Measurements from ENCODE around the gene PLEKHA6.
A peak's percentile ranks its signal among the peaks of the same experiment; 100 is the strongest.

PLEKHA6 gene

GRCh38 chr1:204296431-204296988, 63.2 kb downstream of the PLEKHA6 start:
- Histone ChIP-seq H3K79me2 (ENCODE audit: control insufficient read depth, insufficient read depth, low read length) (no peaks in the 10 kb centered on the region), H3K4ac (ENCODE audit: low read depth, low read length) (no peak overlapping the region), H2BK15ac (replicated peaks; ENCODE audit: low read depth) (no peak overlapping the region), H3K27ac (ENCODE audit: low read depth, low read length) (no peak overlapping the region), H3K23ac (ENCODE audit: low read length) (no peak overlapping the region), H2AK5ac (ENCODE audit: low read length) (no peak overlapping the region), H3K4me1 (ENCODE audit: control insufficient read depth, low read depth, low read length) (peaks cover 6% of the 10 kb centered on the region), H3K79me1 (ENCODE audit: low read length) (no peaks in the 10 kb centered on the region), H3K4me2 (ENCODE audit: low read length) (no peak overlapping the region), H3K27me3 (ENCODE audit: insufficient read depth, low read length, poor library complexity) (no peaks in the 10 kb centered on the region), H3K4me3 (ENCODE audit: low read length) (no peak overlapping the region), H4K5ac (ENCODE audit: low read length) (no peak overlapping the region), H2BK5ac (ENCODE audit: low read length) (no peak overlapping the region), H3K18ac (ENCODE audit: low read length) (no peak overlapping the region), H2BK120ac (ENCODE audit: low read depth, low read length) (no peak overlapping the region), H3K9ac (ENCODE audit: low read length) (no peak overlapping the region), H3K56ac (ENCODE audit: low read length) (peak overlapping the region; percentile 18), H3K36me3 (ENCODE audit: control insufficient read depth, insufficient read depth, low read length) (no peaks in the 10 kb centered on the region), H4K8ac (ENCODE audit: low read depth, low read length) (no peak overlapping the region)
- no peak for DNase-seq
- no CpG with 5 or more reads among the region's 7 CpGs for WGBS (ENCODE audit: extremely low coverage, insufficient coverage, low lambda C conversion rate)

GRCh38 chr1:204295671-204296070, 64.1 kb downstream of the PLEKHA6 start:
- Histone ChIP-seq H3K23ac (ENCODE audit: low read length) (no peak overlapping the region), H3K4ac (ENCODE audit: low read depth, low read length) (no peak overlapping the region), H3K4me1 (ENCODE audit: control insufficient read depth, low read depth, low read length) (peaks cover 6% of the 10 kb centered on the region), H3K9ac (ENCODE audit: low read length) (no peak overlapping the region), H3K18ac (ENCODE audit: low read length) (no peak overlapping the region), H4K5ac (ENCODE audit: low read length) (no peak overlapping the region), H3K79me2 (ENCODE audit: control insufficient read depth, insufficient read depth, low read length) (no peaks in the 10 kb centered on the region), H2BK15ac (replicated peaks; ENCODE audit: low read depth) (no peak overlapping the region), H3K36me3 (ENCODE audit: control insufficient read depth, insufficient read depth, low read length) (no peaks in the 10 kb centered on the region), H3K79me1 (ENCODE audit: low read length) (no peaks in the 10 kb centered on the region), H3K27me3 (ENCODE audit: insufficient read depth, low read length, poor library complexity) (no peaks in the 10 kb centered on the region), H2AK5ac (ENCODE audit: low read length) (peak overlapping the region; percentile 24), H4K8ac (ENCODE audit: low read depth, low read length) (no peak overlapping the region), H3K27ac (ENCODE audit: low read depth, low read length) (no peak overlapping the region), H3K56ac (ENCODE audit: low read length) (no peak overlapping the region), H3K4me3 (ENCODE audit: low read length) (no peak overlapping the region), H2BK120ac (ENCODE audit: low read depth, low read length) (no peak overlapping the region), H2BK5ac (ENCODE audit: low read length) (no peak overlapping the region), H3K4me2 (ENCODE audit: low read length) (no peak overlapping the region)
- no peak for DNase-seq
- WGBS (ENCODE audit: extremely low coverage, insufficient coverage, low lambda C conversion rate) = no CpG with 5 or more reads among the region's 10 CpGs

- Histone ChIP-seq H2BK5ac (ENCODE audit: low read length) (no peak overlapping the region), H3K79me1 (ENCODE audit: low read length) (no peaks in the 10 kb centered on the region), H3K27ac (ENCODE audit: low read depth, low read length) (no peak overlapping the region), H3K56ac (ENCODE audit: low read length) (peak overlapping the region; percentile 8), H3K4me3 (ENCODE audit: low read length) (no peak overlapping the region), H3K27me3 (ENCODE audit: insufficient read depth, low read length, poor library complexity) (no peaks in the 10 kb centered on the region), H2BK15ac (replicated peaks; ENCODE audit: low read depth) (no peak overlapping the region), H3K23ac (ENCODE audit: low read length) (no peak overlapping the region), H4K5ac (ENCODE audit: low read length) (no peak overlapping the region), H3K4me1 (ENCODE audit: control insufficient read depth, low read depth, low read length) (peaks cover 6% of the 10 kb centered on the region), H3K9ac (ENCODE audit: low read length) (no peak overlapping the region), H3K79me2 (ENCODE audit: control insufficient read depth, insufficient read depth, low read length) (no peaks in the 10 kb centered on the region), H2BK120ac (ENCODE audit: low read depth, low read length) (no peak overlapping the region), H3K4ac (ENCODE audit: low read depth, low read length) (no peak overlapping the region), H3K4me2 (ENCODE audit: low read length) (no peak overlapping the region), H3K36me3 (ENCODE audit: control insufficient read depth, insufficient read depth, low read length) (no peaks in the 10 kb centered on the region), H2AK5ac (ENCODE audit: low read length) (no peak overlapping the region), H3K18ac (ENCODE audit: low read length) (no peak overlapping the region), H4K8ac (ENCODE audit: low read depth, low read length) (no peak overlapping the region)
- DNase-seq = peak; percentile 84
- no CpG with 5 or more reads among the region's 5 CpGs for WGBS (ENCODE audit: extremely low coverage, insufficient coverage, low lambda C conversion rate)
Measured at GRCh38 chr1:204294357-204294756, 65.4 kb downstream of the PLEKHA6 start.

- Histone ChIP-seq H2BK120ac (ENCODE audit: low read depth, low read length) (no peak overlapping the region), H2AK5ac (ENCODE audit: low read length) (no peak overlapping the region), H3K18ac (ENCODE audit: low read length) (no peak overlapping the region), H3K27ac (ENCODE audit: low read depth, low read length) (no peak overlapping the region), H3K27me3 (ENCODE audit: insufficient read depth, low read length, poor library complexity) (no peaks in the 10 kb centered on the region), H3K4me3 (ENCODE audit: low read length) (no peak overlapping the region), H3K4me1 (ENCODE audit: control insufficient read depth, low read depth, low read length) (peaks cover 9% of the 10 kb centered on the region), H2BK5ac (ENCODE audit: low read length) (peak overlapping the region; percentile 45), H2BK15ac (replicated peaks; ENCODE audit: low read depth) (no peak overlapping the region), H3K4ac (ENCODE audit: low read depth, low read length) (no peak overlapping the region), H3K36me3 (ENCODE audit: control insufficient read depth, insufficient read depth, low read length) (no peaks in the 10 kb centered on the region), H3K23ac (ENCODE audit: low read length) (no peak overlapping the region), H3K79me2 (ENCODE audit: control insufficient read depth, insufficient read depth, low read length) (no peaks in the 10 kb centered on the region), H4K8ac (ENCODE audit: low read depth, low read length) (no peak overlapping the region), H3K79me1 (ENCODE audit: low read length) (no peaks in the 10 kb centered on the region), H4K5ac (ENCODE audit: low read length) (no peak overlapping the region), H3K4me2 (ENCODE audit: low read length) (no peak overlapping the region), H3K56ac (ENCODE audit: low read length) (no peak overlapping the region), H3K9ac (ENCODE audit: low read length) (no peak overlapping the region)
- DNase-seq = no peak
- 100% methylated on average over 1 of the region's 7 CpGs for WGBS (ENCODE audit: extremely low coverage, insufficient coverage, low lambda C conversion rate)
Measured at GRCh38 chr1:204293605-204294337, 66.0 kb downstream of the PLEKHA6 start.

GRCh38 chr1:204292740-204293139, 67.0 kb downstream of the PLEKHA6 start:
- Histone ChIP-seq H3K27ac (ENCODE audit: low read depth, low read length) (no peak overlapping the region), H4K5ac (ENCODE audit: low read length) (no peak overlapping the region), H3K4me2 (ENCODE audit: low read length) (no peak overlapping the region), H3K9ac (ENCODE audit: low read length) (no peak overlapping the region), H3K56ac (ENCODE audit: low read length) (peak overlapping the region; percentile 38), H3K79me1 (ENCODE audit: low read length) (no peaks in the 10 kb centered on the region), H2AK5ac (ENCODE audit: low read length) (no peak overlapping the region), H3K4me1 (ENCODE audit: control insufficient read depth, low read depth, low read length) (peaks cover 18% of the 10 kb centered on the region), H3K27me3 (ENCODE audit: insufficient read depth, low read length, poor library complexity) (no peaks in the 10 kb centered on the region), H3K4me3 (ENCODE audit: low read length) (no peak overlapping the region), H3K18ac (ENCODE audit: low read length) (no peak overlapping the region), H4K8ac (ENCODE audit: low read depth, low read length) (no peak overlapping the region), H3K23ac (ENCODE audit: low read length) (no peak overlapping the region), H3K4ac (ENCODE audit: low read depth, low read length) (no peak overlapping the region), H2BK15ac (replicated peaks; ENCODE audit: low read depth) (no peak overlapping the region), H3K79me2 (ENCODE audit: control insufficient read depth, insufficient read depth, low read length) (no peaks in the 10 kb centered on the region), H2BK120ac (ENCODE audit: low read depth, low read length) (no peak overlapping the region), H3K36me3 (ENCODE audit: control insufficient read depth, insufficient read depth, low read length) (no peaks in the 10 kb centered on the region), H2BK5ac (ENCODE audit: low read length) (no peak overlapping the region)
- no CpG with 5 or more reads among the region's 5 CpGs for WGBS (ENCODE audit: extremely low coverage, insufficient coverage, low lambda C conversion rate)
- no peak for DNase-seq

Data from mesendoderm (in vitro differentiated cells).